Ovary (tissue), 3 donors: ENCODE data around the gene ACMSD.

ENCODE experiments used
- CTCF ChIP-seq, 3 donors: fragments of 450-650 bp in 2 of 3; fragments of 200-600 bp in 1 of 3; IDR thresholded peaks; one replicate each; pipeline versions ENCODE4 v1.5.1 to v1.8.0; 2016 to 2022; ENCODE audit warnings: antibody characterized with exemption in 3 of 3, mild to moderate bottlenecking in 1 of 3
- EP300 ChIP-seq: sonication (generic); formaldehyde crosslinking; IDR thresholded peaks from one replicate; pipeline ENCODE4 v1.6.1; 2017; ENCODE audit warnings: antibody characterized with exemption
- POLR2A ChIP-seq: fragments of 450-650 bp; IDR thresholded peaks from one replicate; pipeline ENCODE4 v1.6.1; 2017; ENCODE audit warnings: antibody characterized with exemption, mild to moderate bottlenecking, moderate library complexity
- donor health status: DM: no; HTN: no; CAD: no.

- TF ChIP-seq POLR2A, result no peak
- TF ChIP-seq CTCF (IDR thresholded peaks at IDR 0.05), result no peak
- no peak for TF ChIP-seq EP300
These were observed 5.6 kb downstream of the ACMSD start for GRCh38 chr2:134843968-134844367.
